GM20431 (cell line): Measurements from ENCODE around the gene UCHL1.

Experiments used
- in situ Hi-C: fragments of 300-500 bp; cut with MseI, MboI; formaldehyde crosslinking; loops from one replicate; pipeline ENCODE4 v1.15.0; 2020; ENCODE audit warnings: low sequenced_read_pairs; ENCODE audit not compliant: unreplicated experiment

Gene UCHL1

GRCh38 chr4:41232406-41232805, 24.3 kb upstream of the UCHL1 start:
- in situ Hi-C loops: no loop called here

- in situ Hi-C loops: no loop called here
Measured at GRCh38 chr4:41232856-41233255, 23.9 kb upstream of the UCHL1 start.

GRCh38 chr4:41236032-41236431, 20.7 kb upstream of the UCHL1 start:
- in situ Hi-C loops: no loop called here

GRCh38 chr4:41236508-41236907, 20.2 kb upstream of the UCHL1 start:
- in situ Hi-C loops: no loop called here

- in situ Hi-C loops: no loop called here
Measured at GRCh38 chr4:41241919-41242318, 14.8 kb upstream of the UCHL1 start.

GRCh38 chr4:41245983-41246382, 10.7 kb upstream of the UCHL1 start:
- in situ Hi-C loops: no loop called here

- in situ Hi-C loops: no loop called here
Measured at GRCh38 chr4:41256131-41256739, 493 bp upstream of the UCHL1 start.

- in situ Hi-C loops: no loop called here
Measured at GRCh38 chr4:41257257-41257901, 651 bp downstream of the UCHL1 start.

GRCh38 chr4:41257906-41258305, 1.2 kb downstream of the UCHL1 start:
- in situ Hi-C loops: no loop called here

GRCh38 chr4:41258783-41259182, 2.1 kb downstream of the UCHL1 start:
- in situ Hi-C loops: no loop called here

GRCh38 chr4:41260116-41260733, 3.5 kb downstream of the UCHL1 start:
- in situ Hi-C loops: no loop called here

- in situ Hi-C loops: no loop called here
Measured at GRCh38 chr4:41262198-41262597, 5.5 kb downstream of the UCHL1 start.

- in situ Hi-C loops: no loop called here
Measured at GRCh38 chr4:41264212-41264611, 7.5 kb downstream of the UCHL1 start.

- in situ Hi-C loops: no loop called here
Measured at GRCh38 chr4:41267997-41268396, 11.3 kb downstream of the UCHL1 start.

- in situ Hi-C loops: no loop called here
Measured at GRCh38 chr4:41268721-41269517, 12.2 kb downstream of the UCHL1 start.

- in situ Hi-C loops: no loop called here
Measured at GRCh38 chr4:41269682-41270081, 13.0 kb downstream of the UCHL1 start.

GRCh38 chr4:41275931-41276330, 19.2 kb downstream of the UCHL1 start:
- in situ Hi-C loops: loop anchor here (25.0 kb wide), 2 partner anchors 386 to 611 kb away; no protein-coding TSS in a partner anchor

- in situ Hi-C loops: loop anchor here (25.0 kb wide), 2 partner anchors 382 to 607 kb away; no protein-coding TSS in a partner anchor
Measured at GRCh38 chr4:41280010-41280409, 23.3 kb downstream of the UCHL1 start.

GRCh38 chr4:41281038-41281634, 24.4 kb downstream of the UCHL1 start:
- in situ Hi-C loops: loop anchor here (25.0 kb wide), 2 partner anchors 381 to 606 kb away; no protein-coding TSS in a partner anchor

GRCh38 chr4:41282366-41282765, 25.6 kb downstream of the UCHL1 start:
- in situ Hi-C loops: loop anchor here (25.0 kb wide), 2 partner anchors 380 to 605 kb away; no protein-coding TSS in a partner anchor
